ENCODE measurements around the gene RER1.

The RER1 gene

DNA sequence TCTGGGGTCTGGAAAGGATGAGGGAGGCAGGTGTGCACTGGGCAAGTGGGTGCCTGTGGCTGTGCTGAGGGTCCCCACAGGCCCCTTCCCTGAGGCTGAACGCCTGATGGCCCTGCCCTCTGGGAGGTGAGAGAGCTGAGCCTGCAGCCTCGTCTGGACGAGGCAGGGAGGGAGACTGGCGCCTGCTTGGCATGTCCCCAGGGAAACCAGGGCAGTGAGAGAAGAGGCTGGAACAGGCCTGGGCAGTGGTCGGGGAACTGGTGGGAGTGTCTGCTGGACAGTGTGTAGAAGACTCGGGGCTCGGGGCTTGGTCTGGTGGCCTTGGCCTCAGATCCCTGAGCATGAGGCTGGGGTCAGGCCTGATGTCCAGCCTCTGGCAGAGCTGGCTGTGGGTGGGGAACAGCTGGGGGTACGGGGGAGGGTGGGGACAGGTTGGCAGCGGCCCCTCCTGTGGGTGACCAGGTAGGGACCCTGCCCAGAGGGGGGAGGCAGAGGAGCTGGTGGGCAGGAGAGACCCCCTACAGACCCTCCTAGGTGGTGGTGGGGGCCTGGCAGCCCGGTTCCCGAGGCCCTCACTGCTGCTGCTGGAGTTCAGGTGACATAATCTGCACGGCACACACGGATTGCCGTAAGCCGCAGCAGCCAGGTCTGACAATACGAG, 53.7 kb downstream of the RER1 start:
- DNase-seq (ENCODE audit: low read depth in 2 of 2), result no peak

DNA sequence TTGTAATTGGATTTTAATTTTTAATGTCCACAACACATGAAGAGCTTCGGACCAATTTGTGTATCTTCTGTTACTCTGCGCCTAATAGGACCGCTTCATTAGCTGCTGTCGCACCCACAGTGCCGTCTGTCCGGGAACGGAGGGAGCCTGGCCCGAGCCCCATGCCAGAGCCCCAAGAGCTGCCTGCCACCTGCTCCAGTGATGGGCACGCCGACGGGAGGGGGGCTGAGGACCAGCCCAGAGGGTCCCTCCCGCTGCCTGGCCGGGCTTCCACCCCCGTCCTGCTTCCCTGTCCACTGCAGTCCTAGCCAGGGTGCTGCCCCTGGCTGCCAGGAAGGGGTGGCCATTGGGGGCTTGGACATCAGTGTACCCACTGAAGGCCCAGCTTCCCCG, 54.2 kb downstream of the RER1 start:
- no peak for DNase-seq (ENCODE audit: low read depth in 2 of 2)

DNA sequence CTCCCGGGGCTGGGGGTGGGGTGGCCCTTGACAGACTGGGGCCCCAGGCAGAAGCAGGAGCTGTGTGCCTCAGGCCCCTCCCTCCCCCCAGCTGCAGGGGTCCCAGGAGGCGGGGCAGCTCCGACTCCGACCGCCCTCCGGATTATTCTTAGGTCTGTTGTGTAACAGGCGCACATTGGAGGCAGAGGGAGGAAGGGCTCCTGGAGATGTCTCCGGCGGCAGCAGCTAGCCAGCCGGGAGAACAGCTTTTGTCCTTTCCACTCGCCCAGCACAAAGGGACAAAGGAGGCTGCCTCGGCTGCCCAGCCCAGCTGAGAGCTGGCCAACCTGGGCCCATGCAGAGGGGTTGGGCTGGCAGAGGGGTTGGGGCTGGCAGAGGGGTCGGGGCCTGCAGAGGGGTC, 54.8 kb downstream of the RER1 start:
- no peak for DNase-seq (ENCODE audit: low read depth in 2 of 2)

DNA sequence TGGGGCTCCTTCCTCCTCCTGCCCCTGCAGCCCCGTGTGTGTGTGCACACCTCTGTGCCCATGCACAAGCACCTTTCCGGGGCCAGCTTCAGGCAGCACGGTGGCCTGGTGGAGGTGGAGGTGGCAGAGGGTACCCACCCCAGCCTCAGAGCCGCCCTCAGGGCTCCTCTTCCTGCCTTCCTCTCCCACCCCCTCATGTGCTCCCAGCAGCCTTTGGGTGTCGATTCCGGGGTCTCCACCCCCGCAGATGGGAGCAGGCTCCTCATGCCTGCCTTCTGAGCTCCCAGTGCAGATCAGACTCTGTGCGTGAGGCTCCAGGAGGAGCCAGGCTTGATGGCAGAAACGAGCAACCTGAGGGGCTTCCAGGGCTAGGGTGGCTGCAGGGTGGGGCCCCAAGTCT, 55.2 kb downstream of the RER1 start:
- DNase-seq (ENCODE audit: low read depth in 2 of 2), result no peak

DNA sequence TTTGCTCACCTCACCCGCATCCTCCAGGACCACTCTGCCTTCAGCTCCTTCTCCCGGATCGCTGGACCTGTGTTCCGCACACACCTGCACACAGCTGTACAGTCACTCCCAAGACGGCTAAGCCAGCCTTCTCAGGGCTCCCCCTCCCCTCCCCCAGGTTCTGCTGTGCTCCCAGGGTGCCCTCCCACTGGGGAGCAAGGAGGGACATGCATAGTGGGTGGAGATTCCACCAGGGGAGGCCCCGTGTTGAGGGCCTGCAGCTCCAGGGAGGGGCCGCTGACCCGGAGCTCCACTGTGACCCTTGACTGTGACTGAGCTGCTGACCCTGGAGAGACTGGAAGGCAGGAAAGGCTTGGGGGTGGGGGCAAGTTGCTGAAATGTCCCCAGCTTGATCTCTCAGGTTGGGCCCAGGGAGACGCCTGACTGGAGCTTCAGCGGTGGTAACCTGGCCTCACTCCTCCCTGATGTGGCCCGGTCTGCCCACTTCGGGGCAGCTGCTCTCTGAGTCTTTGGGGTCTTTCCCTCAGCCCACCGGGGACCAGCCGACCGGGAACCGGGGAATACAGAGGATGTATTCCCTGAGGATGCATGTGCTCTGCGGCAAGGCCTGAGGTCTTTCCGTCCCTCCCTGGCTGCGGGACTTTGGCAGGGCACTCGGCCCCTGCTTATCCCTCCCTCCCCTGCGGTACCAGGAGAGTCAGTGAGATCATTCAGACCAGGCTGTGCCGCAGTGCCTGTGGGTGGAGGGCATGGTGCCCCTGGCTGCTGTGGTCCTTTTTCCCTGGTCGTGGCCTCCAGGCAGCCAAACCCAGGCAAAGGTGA, 55.8 kb downstream of the RER1 start:
- DNase-seq (ENCODE audit: low read depth in 2 of 2), result no peak

DNA sequence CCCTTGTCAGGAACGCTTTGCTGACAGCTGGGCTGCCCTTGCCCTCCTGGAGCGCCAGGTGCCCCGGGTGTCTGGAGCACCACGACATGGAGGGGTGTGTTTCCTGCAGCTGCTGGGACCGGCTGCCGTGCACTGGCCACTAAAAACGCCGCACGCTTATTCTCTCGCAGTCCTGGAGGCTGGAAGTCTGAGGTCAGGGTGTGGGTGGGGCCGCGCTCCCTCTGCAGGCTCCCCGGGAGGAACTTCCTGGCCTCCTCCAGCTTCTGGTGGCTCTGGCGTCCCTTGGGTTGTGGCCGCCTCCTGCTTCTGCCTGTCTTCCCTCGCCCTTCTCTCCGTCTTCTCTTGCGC, 56.4 kb downstream of the RER1 start:
- DNase-seq (ENCODE audit: low read depth in 2 of 2), result no peak

DNA sequence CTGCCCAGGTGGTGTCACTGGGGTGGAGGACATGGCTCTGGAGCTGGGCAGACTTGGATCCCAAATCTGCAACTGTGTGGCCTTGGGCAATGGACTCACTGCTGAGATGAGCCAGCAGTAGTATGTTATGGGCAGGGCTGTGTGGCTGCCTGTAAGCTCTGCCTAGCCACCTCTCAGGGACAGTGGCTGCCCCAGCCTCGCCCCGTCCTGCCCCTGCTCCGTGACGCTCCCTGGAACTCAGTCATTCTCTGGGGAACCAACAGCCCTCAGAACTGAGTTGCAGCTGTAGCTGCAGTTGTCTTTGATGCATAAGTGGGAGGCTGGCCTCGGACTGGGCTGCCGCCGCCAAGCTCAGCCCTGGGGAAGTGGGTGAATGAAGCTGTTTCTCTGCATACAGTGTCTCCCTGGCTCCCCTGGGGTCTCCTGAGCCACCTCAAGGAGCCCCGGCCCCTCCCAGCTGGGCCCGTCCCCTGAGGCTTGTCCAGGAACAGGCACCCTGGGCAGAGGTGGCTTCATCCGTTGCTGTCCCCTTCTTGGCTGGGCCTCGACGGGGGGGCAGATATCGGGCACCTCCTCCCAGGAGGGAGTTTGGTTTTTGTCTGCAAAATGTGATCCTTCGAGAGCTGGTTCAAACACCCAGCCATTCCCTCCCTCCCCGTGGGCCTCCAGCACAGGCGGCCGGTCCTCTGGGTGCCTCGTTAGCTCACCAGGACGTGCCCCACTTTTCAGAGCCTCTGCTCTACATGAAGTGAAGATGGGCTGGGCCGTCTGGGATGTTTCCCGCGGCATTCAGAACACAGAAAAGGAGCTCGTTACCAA, 58.2 kb downstream of the RER1 start:
- no peak for DNase-seq (ENCODE audit: low read depth in 2 of 2)

DNA sequence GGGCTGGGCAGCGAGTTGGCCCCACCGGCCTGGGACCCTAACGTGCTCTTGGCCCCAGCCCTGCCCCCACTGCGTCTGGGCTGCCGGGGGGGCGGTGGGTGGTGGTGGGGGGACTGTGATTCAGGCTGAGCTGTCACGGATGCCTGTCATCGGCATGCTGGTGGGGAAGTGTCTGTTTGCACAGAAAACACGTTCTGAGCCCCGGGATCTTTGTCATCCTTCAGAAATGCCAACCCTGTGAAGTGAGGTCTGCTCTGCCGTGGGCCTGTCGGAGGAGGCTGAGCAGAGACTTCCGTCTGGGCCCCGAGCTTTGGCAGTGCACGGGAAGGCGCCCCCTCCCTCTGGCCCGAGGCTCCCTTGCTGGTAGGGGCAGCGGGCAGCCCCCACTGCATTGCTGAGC, 60.1 kb downstream of the RER1 start:
- DNase-seq (ENCODE audit: low read depth in 2 of 2), result peak; percentile 64 to 66

DNA sequence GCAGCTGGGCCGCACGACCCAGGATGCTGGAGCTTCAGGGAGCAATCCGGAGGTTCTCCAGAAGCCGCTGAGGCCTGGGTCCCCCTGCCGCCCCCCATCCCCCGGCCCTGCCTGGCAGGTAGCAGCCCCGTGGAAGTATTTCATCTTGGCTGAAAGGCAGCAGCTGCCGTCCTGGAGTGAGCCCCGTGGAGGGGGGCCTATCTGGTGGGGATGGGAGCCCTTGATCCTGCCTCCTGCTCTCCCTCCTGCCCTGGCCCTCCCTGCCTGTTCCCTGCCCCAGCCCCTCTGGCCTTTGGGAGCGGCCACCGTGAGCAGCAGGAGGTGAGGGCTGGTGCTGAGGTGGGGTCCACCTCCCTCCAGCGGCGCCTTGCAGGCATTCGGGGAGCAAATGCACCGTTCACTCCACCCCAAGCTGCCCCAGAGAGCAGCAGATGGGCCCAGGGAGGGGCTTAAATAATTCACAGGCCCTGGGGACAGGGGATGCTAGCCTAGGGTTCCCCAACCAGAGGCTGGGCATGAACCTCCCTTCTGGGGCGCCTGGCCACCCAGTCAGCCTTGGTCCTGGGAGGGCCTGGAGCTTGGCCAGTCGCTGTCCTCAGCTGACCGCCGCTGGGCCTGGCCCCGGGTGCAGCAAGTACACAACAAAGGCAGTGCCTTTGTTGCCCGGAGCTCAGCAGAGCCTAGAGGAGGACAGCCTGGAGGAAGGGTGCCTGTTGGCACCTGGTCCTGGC, 60.7 kb downstream of the RER1 start:
- DNase-seq (ENCODE audit: low read depth in 2 of 2), result no peak

DNA sequence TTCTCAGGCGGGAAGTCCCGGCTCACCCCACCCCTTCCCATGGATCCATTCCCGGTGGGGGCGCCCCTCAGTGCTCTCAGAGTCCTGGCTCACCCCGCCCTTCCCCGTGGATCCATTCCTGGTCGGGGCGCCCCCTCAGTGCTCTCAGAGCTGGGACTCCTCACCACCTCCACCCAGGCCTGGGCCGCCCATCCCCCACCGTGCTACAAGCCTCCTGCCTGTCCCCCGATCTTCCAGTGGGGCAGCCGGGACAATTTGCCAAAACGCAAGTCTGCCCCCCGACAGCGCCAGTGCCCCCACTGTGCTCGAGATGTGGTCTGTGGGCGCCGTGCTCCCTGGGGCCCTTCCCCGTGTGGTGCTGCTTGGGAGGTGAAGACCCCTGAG, 61.3 kb downstream of the RER1 start:
- DNase-seq (ENCODE audit: low read depth in 2 of 2), result no peak

DNA sequence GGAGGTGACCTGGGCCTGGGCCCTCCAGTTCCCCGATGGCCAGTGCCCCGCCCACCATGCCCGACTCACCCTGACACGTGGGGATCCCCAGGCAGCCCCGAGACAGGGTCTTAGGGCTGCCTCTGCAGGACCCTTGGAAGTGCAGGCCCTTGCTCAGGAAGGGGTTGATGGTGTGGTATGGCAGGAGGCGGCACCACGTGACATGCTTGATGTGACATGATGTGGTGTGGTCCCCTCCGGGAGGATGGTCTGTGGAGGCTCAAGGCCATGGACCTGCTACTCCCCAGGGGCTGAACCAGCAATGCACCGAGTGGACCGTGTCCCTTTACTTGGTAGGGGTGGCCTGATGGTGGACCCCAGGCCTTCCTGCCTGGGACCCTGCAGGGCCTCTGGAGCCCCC, 62.6 kb downstream of the RER1 start:
- no peak for DNase-seq (ENCODE audit: low read depth in 2 of 2)

Measured in fibroblast of skin of left biceps (primary cell).